GM23248 (cell line): ENCODE measurements around the gene TMEM44. TPM values are rescaled to one million over a fixed set of nuclear protein-coding genes. Genes with fewer than 3 reads are reported as not detected.
"Not testable (repeated sequence)": the region's sequence is repeated elsewhere in the genome, so short reads cannot be mapped to it uniquely, and the experiment has no call there.

ENCODE experiments used
- DNase-seq: peaks from one replicate; pipeline ENCODE4 v3.0.0-alpha.2; 2015
- H2AFZ ChIP-seq: fragments of 200-600 bp; sonication (generic); 2 replicates; pipeline ENCODE4 v1.6.1; 2016; ENCODE audit warnings: antibody characterized with exemption
- H3F3A ChIP-seq: fragments of 200-600 bp; sonication (generic); 2 replicates; pipeline ENCODE4 v1.6.1; 2016; ENCODE audit warnings: mild to moderate bottlenecking, antibody characterized with exemption, mixed run types; ENCODE audit not compliant: insufficient read depth
- H3K27ac ChIP-seq: fragments of 200-600 bp; sonication (generic); 2 replicates; pipeline ENCODE4 v1.5.1; 2016; ENCODE audit warnings: mild to moderate bottlenecking
- H3K27me3 ChIP-seq: fragments of 200-600 bp; sonication (generic); replicated peaks from 2 replicates; pipeline ENCODE4 v1.6.1; 2016; ENCODE audit warnings: mild to moderate bottlenecking; ENCODE audit not compliant: insufficient read depth
- H3K36me3 ChIP-seq: fragments of 200-600 bp; sonication (generic); 2 replicates; pipeline ENCODE4 v1.6.1; 2016; ENCODE audit warnings: low read depth, mild to moderate bottlenecking
- H3K4me1 ChIP-seq: fragments of 200-600 bp; sonication (generic); 2 replicates; pipeline ENCODE4 v1.6.1; 2016; ENCODE audit warnings: mild to moderate bottlenecking; ENCODE audit not compliant: insufficient read depth
- H3K4me2 ChIP-seq: fragments of 200-600 bp; sonication (generic); one replicate; pipeline ENCODE4 v1.6.1; 2016; ENCODE audit warnings: mild to moderate bottlenecking; ENCODE audit not compliant: unreplicated experiment
- H3K4me3 ChIP-seq: fragments of 200-600 bp; sonication (generic); 2 replicates; pipeline ENCODE4 v1.5.1; 2016; ENCODE audit warnings: mild to moderate bottlenecking
- H3K79me2 ChIP-seq: fragments of 200-600 bp; sonication (generic); 2 replicates; pipeline ENCODE4 v1.6.1; 2016; ENCODE audit warnings: mild to moderate bottlenecking; ENCODE audit not compliant: insufficient read depth
- H3K9ac ChIP-seq: fragments of 200-600 bp; sonication (generic); 2 replicates; pipeline ENCODE4 v1.6.1; 2016; ENCODE audit warnings: mild to moderate bottlenecking
- H3K9me2 ChIP-seq: fragments of 200-600 bp; sonication (generic); 2 replicates; pipeline ENCODE4 v1.6.1; 2016; ENCODE audit warnings: mixed run types, mild to moderate bottlenecking, moderate library complexity; ENCODE audit not compliant: insufficient read depth
- H3K9me3 ChIP-seq: fragments of 200-600 bp; sonication (generic); one replicate; pipeline ENCODE4 v1.6.1; 2017; ENCODE audit warnings: low read depth
- H4K20me1 ChIP-seq: fragments of 200-600 bp; sonication (generic); 2 replicates; pipeline ENCODE4 v1.6.0; 2016; ENCODE audit not compliant: insufficient read depth
- EZH2 ChIP-seq: fragments of 200-600 bp; sonication (generic); IDR thresholded peaks from 2 replicates; pipeline ENCODE4 v1.6.1; 2018; ENCODE audit warnings: antibody characterized with exemption, mild to moderate bottlenecking; ENCODE audit not compliant: insufficient read depth, poor library complexity, severe bottlenecking
- EZH2phosphoT487 ChIP-seq: fragments of 200-600 bp; sonication (generic); IDR thresholded peaks from 2 replicates; pipeline ENCODE4 v1.6.1; 2018; ENCODE audit warnings: antibody characterized with exemption, moderate library complexity, mild to moderate bottlenecking, low read depth; ENCODE audit not compliant: insufficient read depth
- WGBS, 2 experiments: methylation state at CpG; one replicate each; pipeline ENCODE4 v1.1.6; 2015 to 2017; ENCODE audit warnings: low lambda C conversion rate in 2 of 2, low coverage in 1 of 2; ENCODE audit errors: missing lambda C conversion rate in 2 of 2; 5-methylcytosine and 5-hydroxymethylcytosine counted together
- in situ Hi-C: fragments of 300-500 bp; cut with MboI; formaldehyde crosslinking; loops from 2 replicates; pipeline ENCODE4 v1.15.0; 2020
- polyA plus RNA-seq: library from polyadenylated mRNA; unstranded; fragments of >200 nt; fragmentation: Nextera tagmentation; extraction: Ambion mirVana; gene quantifications from 2 replicates; pipeline ENCODE4 v1.2.1, GENCODE V29; 2016
- total RNA-seq: library from RNA; depleted of rRNA; stranded (reverse); fragments of >200 nt; shearing (Covaris generic); gene quantifications from 2 replicates; pipeline ENCODE4 v1.2.3, GENCODE V29; 2014

The TMEM44 gene
- total and polyA plus RNA-seq, 2 experiments from 2014 or later: 13.1 to 14.6 TPM

DNA sequence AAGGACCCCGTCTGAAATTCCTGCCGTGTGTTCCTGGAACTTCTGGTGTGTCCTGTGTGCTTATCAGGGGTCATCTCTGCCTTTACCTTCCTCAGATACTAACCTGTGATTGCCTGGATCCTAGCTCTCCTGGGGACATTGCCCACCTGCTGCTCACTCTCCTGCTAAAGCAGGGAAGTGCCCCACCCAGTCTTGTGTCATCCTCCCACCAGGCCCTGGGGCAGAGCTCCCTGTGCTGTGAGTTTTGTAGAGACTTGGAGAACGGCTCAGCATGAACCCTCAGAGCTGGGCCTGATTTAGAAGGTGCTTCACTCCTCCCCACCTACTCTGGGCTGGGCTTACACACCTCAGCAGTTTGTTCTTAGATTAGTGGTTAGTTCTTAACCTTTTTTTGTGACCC, 3.8 kb upstream of the TMEM44 start:
- no peak overlapping the region for H3K4me2 ChIP-seq
- H4K20me1 ChIP-seq: no peaks in the 10 kb centered on the region
- in situ Hi-C loops: no loop called here
- H2AFZ ChIP-seq: no peak overlapping the region
- H3K9ac ChIP-seq: no peak overlapping the region
- peaks cover 10% of the 10 kb centered on the region; the same call in 1 of the 2 replicates for H3K36me3 ChIP-seq
- DNase-seq: peak; percentile 40
- peaks cover 29% of the 10 kb centered on the region for H3F3A ChIP-seq
- no peak for TF ChIP-seq EZH2phosphoT487
- TF ChIP-seq EZH2: no peak
- no peaks in the 10 kb centered on the region for H3K27me3 ChIP-seq
- peaks cover 12% of the 10 kb centered on the region for H3K4me1 ChIP-seq
- WGBS, 2 experiments: 69 to 72% methylated on average over 3 of the region's 3 CpGs
- no peak overlapping the region for H3K4me3 ChIP-seq
- H3K27ac ChIP-seq: no peak overlapping the region
- H3K9me3 ChIP-seq: no peaks in the 10 kb centered on the region
- H3K9me2 ChIP-seq: no peaks in the 10 kb centered on the region
- peaks cover 20% of the 10 kb centered on the region for H3K79me2 ChIP-seq

DNA sequence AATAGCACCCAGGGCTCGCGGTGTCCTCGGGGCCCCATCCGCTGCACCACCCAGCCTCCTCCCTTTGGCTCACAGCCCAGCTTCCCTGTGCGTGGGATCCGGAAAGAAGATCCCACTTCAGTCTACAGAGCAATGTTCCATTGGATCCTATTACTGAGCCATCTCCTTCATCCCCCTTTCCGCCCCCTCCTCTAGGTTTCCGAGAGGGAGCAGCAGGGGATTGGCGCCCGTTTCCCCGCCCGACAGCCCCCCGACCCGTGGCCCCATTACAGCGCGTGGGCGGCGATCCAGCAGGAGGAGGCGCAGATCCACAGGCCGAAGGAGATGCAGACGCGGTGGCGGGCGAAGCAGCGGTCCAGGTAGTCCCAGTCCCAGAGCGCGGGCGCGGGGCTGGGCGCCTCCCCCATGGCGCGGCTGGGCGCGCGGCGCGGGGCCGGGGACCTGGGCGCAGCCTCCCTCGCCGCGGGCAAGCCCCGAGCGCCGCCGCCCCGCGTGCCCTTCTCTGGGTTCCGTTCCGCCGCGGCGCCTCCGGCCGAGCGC, 340 bp downstream of the TMEM44 start:
- WGBS, 2 experiments: 1% methylated on average over 30 to 36 of the region's 56 CpGs
- Histone ChIP-seq H4K20me1 (no peaks in the 10 kb centered on the region), H3K9ac (peak overlapping the region; percentile 84), H3K36me3 (peaks cover 3% of the 10 kb centered on the region; the same call in 1 of the 2 replicates), H3K4me2 (peak overlapping the region; percentile 58), H3K4me3 (peak overlapping the region; percentile 83), H3K27ac (peak overlapping the region; percentile 65), H3F3A (no peaks in the 10 kb centered on the region; the same call in 1 of the 2 replicates), H3K27me3 (no peaks in the 10 kb centered on the region), H3K4me1 (no peaks in the 10 kb centered on the region), H3K9me3 (no peaks in the 10 kb centered on the region), H3K9me2 (no peaks in the 10 kb centered on the region), H3K79me2 (peaks cover 34% of the 10 kb centered on the region), H2AFZ (peak overlapping the region; percentile 84)
- in situ Hi-C loops: no loop called here
- DNase-seq: peak; percentile 66
- TF ChIP-seq EZH2phosphoT487 (no peak), EZH2 (no peak)

DNA sequence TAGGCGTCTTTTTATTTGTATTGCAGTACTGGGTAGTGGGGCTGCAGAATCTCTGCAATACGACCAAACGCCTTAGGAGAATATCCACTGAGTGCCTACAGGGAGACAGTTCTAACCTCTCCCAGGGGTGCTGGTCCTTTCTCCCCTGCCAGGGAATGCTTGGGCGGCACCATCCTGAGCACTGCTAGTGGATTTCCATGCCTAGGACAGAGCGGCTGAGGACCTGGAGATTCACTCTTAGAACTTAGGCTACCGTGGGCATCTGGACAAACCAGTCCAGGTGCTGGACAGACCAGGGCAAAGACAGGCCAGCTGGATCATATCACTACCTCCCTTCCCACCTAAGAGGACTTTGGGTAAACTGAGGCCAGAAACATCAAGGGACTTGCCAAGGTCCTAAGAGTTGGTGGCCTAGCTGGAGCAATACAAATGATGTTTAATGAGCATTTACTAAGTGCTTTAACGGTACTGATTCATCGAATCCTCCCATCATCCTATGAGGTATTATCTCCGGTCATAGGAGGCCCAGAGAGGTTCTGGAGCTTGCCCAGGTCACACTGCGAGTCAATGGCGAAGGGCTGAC, 902 bp downstream of the TMEM44 start:
- no peaks in the 10 kb centered on the region for H3K27me3 ChIP-seq
- H3F3A ChIP-seq: no peaks in the 10 kb centered on the region; the same call in 1 of the 2 replicates
- H3K27ac ChIP-seq: peak overlapping the region; percentile 65
- no peaks in the 10 kb centered on the region for H3K4me1 ChIP-seq
- in situ Hi-C loops: no loop called here
- H3K9me3 ChIP-seq: no peaks in the 10 kb centered on the region
- 64 to 68% methylated on average over 11 of the region's 11 CpGs for WGBS, 2 experiments
- peak overlapping the region; percentile 82 for H2AFZ ChIP-seq
- peak overlapping the region; percentile 84 for H3K9ac ChIP-seq
- H3K79me2 ChIP-seq: peaks cover 33% of the 10 kb centered on the region
- TF ChIP-seq EZH2phosphoT487: no peak
- TF ChIP-seq EZH2: no peak
- no peaks in the 10 kb centered on the region for H4K20me1 ChIP-seq
- H3K4me2 ChIP-seq: peak overlapping the region; percentile 58
- peaks cover 9% of the 10 kb centered on the region; the same call in 1 of the 2 replicates for H3K36me3 ChIP-seq
- no peak for DNase-seq
- peak overlapping the region; percentile 83 for H3K4me3 ChIP-seq
- H3K9me2 ChIP-seq: no peaks in the 10 kb centered on the region

DNA sequence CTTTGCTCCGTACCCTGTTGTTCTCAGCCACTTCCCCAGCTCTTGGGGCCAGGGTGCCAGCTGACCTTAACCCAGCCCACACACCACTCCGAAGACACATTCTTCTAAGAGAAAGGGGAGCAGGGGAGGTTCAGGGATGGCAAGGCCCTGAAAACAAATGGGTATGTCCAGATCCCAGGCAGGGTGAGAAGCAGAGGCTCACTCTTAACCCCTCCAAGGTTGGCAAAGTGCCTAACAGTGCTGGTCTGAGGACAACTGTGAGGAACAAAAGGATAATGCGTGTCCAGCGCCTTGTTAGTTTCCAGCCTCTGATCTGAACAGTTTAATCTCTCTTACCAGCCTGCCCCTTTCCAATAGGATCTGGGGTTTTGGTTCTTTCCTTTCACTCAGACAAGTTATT, 1.5 kb downstream of the TMEM44 start:
- H4K20me1 ChIP-seq: no peaks in the 10 kb centered on the region
- no peaks in the 10 kb centered on the region for H3K9me3 ChIP-seq
- no peak overlapping the region for H3K4me2 ChIP-seq
- H3F3A ChIP-seq: no peaks in the 10 kb centered on the region; the same call in 1 of the 2 replicates
- no peak overlapping the region for H3K9ac ChIP-seq
- no peak for DNase-seq
- whole genome bisulfite sequencing, 2 experiments: 98 to 100% methylated on average over 4 of the region's 4 CpGs
- peaks cover 33% of the 10 kb centered on the region for H3K79me2 ChIP-seq
- no peaks in the 10 kb centered on the region for H3K4me1 ChIP-seq
- in situ Hi-C loops: no loop called here
- peaks cover 9% of the 10 kb centered on the region; the same call in 1 of the 2 replicates for H3K36me3 ChIP-seq
- TF ChIP-seq EZH2phosphoT487 (no peak), EZH2 (no peak)
- no peaks in the 10 kb centered on the region for H3K27me3 ChIP-seq
- H3K9me2 ChIP-seq: no peaks in the 10 kb centered on the region
- no peak overlapping the region for H2AFZ ChIP-seq
- peak overlapping the region; percentile 83 for H3K4me3 ChIP-seq
- no peak overlapping the region for H3K27ac ChIP-seq

DNA sequence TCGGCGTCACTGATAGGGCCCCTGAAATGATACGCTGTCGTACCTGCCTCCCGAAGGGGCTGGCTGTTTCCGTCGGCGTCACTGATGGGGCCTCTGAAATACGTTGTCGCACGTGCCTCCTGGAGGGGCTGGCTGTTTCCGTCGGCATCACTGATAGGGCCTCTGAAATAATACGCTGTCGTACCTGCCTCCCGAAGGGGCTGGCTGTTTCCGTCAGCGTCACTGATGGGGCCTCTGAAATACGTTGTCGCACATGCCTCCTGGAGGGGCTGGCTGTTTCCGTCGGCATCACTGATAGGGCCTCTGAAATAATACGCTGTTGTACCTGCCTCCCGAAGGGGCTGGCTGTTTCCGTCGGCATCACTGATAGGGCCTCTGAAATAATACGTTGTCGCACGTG, 2.5 kb downstream of the TMEM44 start:
- H3K4me1 ChIP-seq, H3K9me3 ChIP-seq, H3K4me2 ChIP-seq, H3K4me3 ChIP-seq, H3K27ac ChIP-seq, H2AFZ ChIP-seq, H3K27me3 ChIP-seq, H4K20me1 ChIP-seq, H3K9ac ChIP-seq, DNase-seq, H3F3A ChIP-seq, H3K9me2 ChIP-seq, in situ Hi-C loops: not testable (repeated sequence)
- WGBS, 2 experiments: 95 to 98% methylated on average over 8 to 28 of the region's 29 CpGs
- peaks cover 33% of the 10 kb centered on the region for H3K79me2 ChIP-seq
- peaks cover 16% of the 10 kb centered on the region; the same call in 1 of the 2 replicates for H3K36me3 ChIP-seq
